ENCODE results near the gene LCOR.

Gene LCOR

GRCh38 chr10:96951954-96952353, 119.9 kb downstream of the LCOR start:
- DNase-seq (ENCODE audit: low spot score): no peak
- no peak overlapping the region for H3K27ac ChIP-seq
- H3K4me3 ChIP-seq: no peak overlapping the region
- TF ChIP-seq CTCF (IDR thresholded peaks at IDR 0.05): no peak

- TF ChIP-seq CTCF (IDR thresholded peaks at IDR 0.05): no peak
- Histone ChIP-seq H3K27ac (no peak overlapping the region), H3K4me3 (no peak overlapping the region)
- no peak for DNase-seq (ENCODE audit: low spot score)
Observed at GRCh38 chr10:96955794-96956193, 123.7 kb downstream of the LCOR start.

- Histone ChIP-seq H3K27ac (no peak overlapping the region), H3K4me3 (no peak overlapping the region)
- DNase-seq (ENCODE audit: low spot score): no peak
Observed at GRCh38 chr10:96958071-96958470, 126.0 kb downstream of the LCOR start.

GRCh38 chr10:96959733-96960132, 127.6 kb downstream of the LCOR start:
- TF ChIP-seq CTCF (IDR thresholded peaks at IDR 0.05): no peak
- Histone ChIP-seq H3K4me3 (no peak overlapping the region), H3K27ac (no peak overlapping the region)
- no peak for DNase-seq (ENCODE audit: low spot score)

More at GRCh38 chr10:96958071-96958470, 126.0 kb downstream of the LCOR start:
- TF ChIP-seq CTCF (IDR thresholded peaks at IDR 0.05): no peak

- Histone ChIP-seq H3K27ac (no peak overlapping the region), H3K4me3 (no peak overlapping the region)
- DNase-seq (ENCODE audit: low spot score): no peak
- no peak for TF ChIP-seq CTCF (IDR thresholded peaks at IDR 0.05)
Observed at GRCh38 chr10:96960872-96961271, 128.8 kb downstream of the LCOR start.

- DNase-seq (ENCODE audit: low spot score): no peak
- Histone ChIP-seq H3K27ac (no peak overlapping the region), H3K4me3 (no peak overlapping the region)
- TF ChIP-seq CTCF (IDR thresholded peaks at IDR 0.05): no peak
Observed at GRCh38 chr10:96964131-96964530, 132.0 kb downstream of the LCOR start.

GRCh38 chr10:96967847-96968246, 135.7 kb downstream of the LCOR start:
- no peak overlapping the region for H3K27ac ChIP-seq
- DNase-seq (ENCODE audit: low spot score): no peak
- H3K4me3 ChIP-seq: no peak overlapping the region
- TF ChIP-seq CTCF (IDR thresholded peaks at IDR 0.05): no peak

Measured in coronary artery (tissue), 2 donors.